Stimulated activated CD8-positive, alpha-beta memory T cell treated with anti-CD3 and anti-CD28 coated beads, Interleukin-7, amount 100 ng/mL, for 24 hours (primary cell): ENCODE data around the gene MGAT4B.
A peak's percentile ranks its signal among the peaks of the same experiment; 100 is the strongest.
"Not testable (repeated sequence)": the region's sequence is repeated elsewhere in the genome, so short reads cannot be mapped to it uniquely, and the experiment has no call there.

Experiments
- DNase-seq: peaks from one replicate; pipeline ENCODE4 v3.0.0-alpha.2; 2020; ENCODE audit warnings: low read depth

MGAT4B gene

GRCh38 chr5:179806250-179807048 is at the start of gene MGAT4B:
MGAT4B (minus strand) TSS chr5:179806866; CDS start chr5:179806583, 283 bp downstream.
- peak; percentile 31 for DNase-seq

GRCh38 chr5:179854356-179854755 is 47.7 kb upstream of the MGAT4B start:
- no peak for DNase-seq

GRCh38 chr5:179852993-179853547 is 46.4 kb upstream of the MGAT4B start:
- no peak for DNase-seq

- no peak for DNase-seq
Measured at GRCh38 chr5:179841621-179842020, 35.0 kb upstream of the MGAT4B start.

GRCh38 chr5:179840766-179841165 is 34.1 kb upstream of the MGAT4B start:
- DNase-seq = no peak

GRCh38 chr5:179840321-179840720 is 33.7 kb upstream of the MGAT4B start:
- DNase-seq = no peak

GRCh38 chr5:179839328-179840256 is 32.9 kb upstream of the MGAT4B start:
- DNase-seq = no peak

GRCh38 chr5:179837076-179838011 is 30.7 kb upstream of the MGAT4B start:
- DNase-seq = no peak

- no peak for DNase-seq
Measured at GRCh38 chr5:179836225-179837019, 29.8 kb upstream of the MGAT4B start.

GRCh38 chr5:179834871-179835270 is 28.2 kb upstream of the MGAT4B start:
- not testable (repeated sequence) for DNase-seq

GRCh38 chr5:179834120-179834519 is 27.5 kb upstream of the MGAT4B start:
- DNase-seq = no peak

- DNase-seq = no peak
Measured at GRCh38 chr5:179833709-179834070, 27.0 kb upstream of the MGAT4B start.

GRCh38 chr5:179833056-179833708 is 26.5 kb upstream of the MGAT4B start:
- DNase-seq = no peak

- DNase-seq = no peak
Measured at GRCh38 chr5:179832039-179832745, 25.5 kb upstream of the MGAT4B start.

- DNase-seq = no peak
Measured at GRCh38 chr5:179830818-179831468, 24.3 kb upstream of the MGAT4B start.

GRCh38 chr5:179829732-179830435 is 23.2 kb upstream of the MGAT4B start:
- no peak for DNase-seq

- DNase-seq = no peak
Measured at GRCh38 chr5:179828756-179829421, 22.2 kb upstream of the MGAT4B start.

GRCh38 chr5:179827680-179828079 is 21.0 kb upstream of the MGAT4B start:
- DNase-seq = no peak
